Measurements from ENCODE around the gene NPR2.

The NPR2 gene

GRCh38 chr9:35800530-35800929, 9.1 kb downstream of the NPR2 start:
- H3K9me3 ChIP-seq (ENCODE audit: control insufficient read depth, insufficient read depth, low read length), result no peaks in the 10 kb centered on the region
- no peak overlapping the region for H3K27ac ChIP-seq (ENCODE audit: low read depth, low read length)
- peaks cover 14% of the 10 kb centered on the region for H3K36me3 ChIP-seq (ENCODE audit: control insufficient read depth, insufficient read depth, low read length)
- no peaks in the 10 kb centered on the region for H3K4me1 ChIP-seq (ENCODE audit: control insufficient read depth, insufficient read depth, low read length)
- H3K4me3 ChIP-seq (ENCODE audit: low read depth, low read length), result no peak overlapping the region
- H3K9ac ChIP-seq (ENCODE audit: low read depth, low read length), result no peak overlapping the region
- no peaks in the 10 kb centered on the region for H3K27me3 ChIP-seq (ENCODE audit: control insufficient read depth, insufficient read depth, low read length)

GRCh38 chr9:35801328-35802128, 10.1 kb downstream of the NPR2 start:
- H3K4me3 ChIP-seq (ENCODE audit: low read depth, low read length), result no peak overlapping the region
- no peaks in the 10 kb centered on the region for H3K27me3 ChIP-seq (ENCODE audit: control insufficient read depth, insufficient read depth, low read length)
- no peak overlapping the region for H3K9ac ChIP-seq (ENCODE audit: low read depth, low read length)
- H3K36me3 ChIP-seq (ENCODE audit: control insufficient read depth, insufficient read depth, low read length), result peaks cover 24% of the 10 kb centered on the region
- no peak overlapping the region for H3K27ac ChIP-seq (ENCODE audit: low read depth, low read length)
- H3K9me3 ChIP-seq (ENCODE audit: control insufficient read depth, insufficient read depth, low read length), result no peaks in the 10 kb centered on the region
- H3K4me1 ChIP-seq (ENCODE audit: control insufficient read depth, insufficient read depth, low read length), result no peaks in the 10 kb centered on the region

- H3K36me3 ChIP-seq (ENCODE audit: control insufficient read depth, insufficient read depth, low read length), result peaks cover 41% of the 10 kb centered on the region
- H3K4me3 ChIP-seq (ENCODE audit: low read depth, low read length), result no peak overlapping the region
- no peaks in the 10 kb centered on the region for H3K9me3 ChIP-seq (ENCODE audit: control insufficient read depth, insufficient read depth, low read length)
- H3K4me1 ChIP-seq (ENCODE audit: control insufficient read depth, insufficient read depth, low read length), result no peaks in the 10 kb centered on the region
- H3K27me3 ChIP-seq (ENCODE audit: control insufficient read depth, insufficient read depth, low read length), result no peaks in the 10 kb centered on the region
- H3K9ac ChIP-seq (ENCODE audit: low read depth, low read length), result no peak overlapping the region
- no peak overlapping the region for H3K27ac ChIP-seq (ENCODE audit: low read depth, low read length)
Measured at GRCh38 chr9:35806101-35806500, 14.7 kb downstream of the NPR2 start.

GRCh38 chr9:35808433-35808832, 17.0 kb downstream of the NPR2 start:
- H3K27me3 ChIP-seq (ENCODE audit: control insufficient read depth, insufficient read depth, low read length), result no peaks in the 10 kb centered on the region
- H3K4me1 ChIP-seq (ENCODE audit: control insufficient read depth, insufficient read depth, low read length), result no peaks in the 10 kb centered on the region
- no peak overlapping the region for H3K4me3 ChIP-seq (ENCODE audit: low read depth, low read length)
- H3K27ac ChIP-seq (ENCODE audit: low read depth, low read length), result no peak overlapping the region
- no peak overlapping the region for H3K9ac ChIP-seq (ENCODE audit: low read depth, low read length)
- peaks cover 31% of the 10 kb centered on the region for H3K36me3 ChIP-seq (ENCODE audit: control insufficient read depth, insufficient read depth, low read length)
- no peaks in the 10 kb centered on the region for H3K9me3 ChIP-seq (ENCODE audit: control insufficient read depth, insufficient read depth, low read length)

GRCh38 chr9:35810122-35810521, 18.7 kb downstream of the NPR2 start:
- peaks cover 8% of the 10 kb centered on the region for H3K4me1 ChIP-seq (ENCODE audit: control insufficient read depth, insufficient read depth, low read length)

GRCh38 chr9:35811381-35812024, 20.1 kb downstream of the NPR2 start:
- Histone ChIP-seq H3K4me1 (ENCODE audit: control insufficient read depth, insufficient read depth, low read length) (peaks cover 8% of the 10 kb centered on the region), H3K9ac (ENCODE audit: low read depth, low read length) (no peak overlapping the region), H3K27ac (ENCODE audit: low read depth, low read length) (no peak overlapping the region)

More at GRCh38 chr9:35810122-35810521, 18.7 kb downstream of the NPR2 start:
- H3K36me3 ChIP-seq (ENCODE audit: control insufficient read depth, insufficient read depth, low read length), result peaks cover 31% of the 10 kb centered on the region
- no peaks in the 10 kb centered on the region for H3K27me3 ChIP-seq (ENCODE audit: control insufficient read depth, insufficient read depth, low read length)
- no peaks in the 10 kb centered on the region for H3K9me3 ChIP-seq (ENCODE audit: control insufficient read depth, insufficient read depth, low read length)
- no peak overlapping the region for H3K4me3 ChIP-seq (ENCODE audit: low read depth, low read length)
- no peak overlapping the region for H3K9ac ChIP-seq (ENCODE audit: low read depth, low read length)
- H3K27ac ChIP-seq (ENCODE audit: low read depth, low read length), result no peak overlapping the region

GRCh38 chr9:35812025-35812602, 20.7 kb downstream of the NPR2 start, which contains the start of gene SPAG8:
Gene SPAG8 (minus strand): TSS chr9:35812262. CDS start chr9:35812147, 115 bp downstream.
- no peak within 1 kb of the TSS for H3K27ac ChIP-seq (ENCODE audit: low read depth, low read length)
- no peaks in the 10 kb centered on the region for H3K9me3 ChIP-seq (ENCODE audit: control insufficient read depth, insufficient read depth, low read length)
- no peak within 1 kb of the TSS for H3K9ac ChIP-seq (ENCODE audit: low read depth, low read length)
- peaks cover 14% of the 10 kb centered on the region; the same call in 1 of the 2 replicates for H3K36me3 ChIP-seq (ENCODE audit: control insufficient read depth, insufficient read depth, low read length)
- H3K27me3 ChIP-seq (ENCODE audit: control insufficient read depth, insufficient read depth, low read length), result no peaks in the 10 kb centered on the region
- peak within 1 kb of the TSS; percentile 60 for H3K4me3 ChIP-seq (ENCODE audit: low read depth, low read length)
- peaks cover 8% of the 10 kb centered on the region for H3K4me1 ChIP-seq (ENCODE audit: control insufficient read depth, insufficient read depth, low read length)

More at GRCh38 chr9:35811381-35812024, 20.1 kb downstream of the NPR2 start:
- H3K36me3 ChIP-seq (ENCODE audit: control insufficient read depth, insufficient read depth, low read length), result peaks cover 17% of the 10 kb centered on the region; the same call in 1 of the 2 replicates
- H3K9me3 ChIP-seq (ENCODE audit: control insufficient read depth, insufficient read depth, low read length), result no peaks in the 10 kb centered on the region
- peak overlapping the region; percentile 60 for H3K4me3 ChIP-seq (ENCODE audit: low read depth, low read length)
- no peaks in the 10 kb centered on the region for H3K27me3 ChIP-seq (ENCODE audit: control insufficient read depth, insufficient read depth, low read length)

- Histone ChIP-seq H3K4me3 (ENCODE audit: low read depth, low read length) (peak overlapping the region; percentile 78), H3K36me3 (ENCODE audit: control insufficient read depth, insufficient read depth, low read length) (peaks cover 7% of the 10 kb centered on the region; the same call in 1 of the 2 replicates), H3K27me3 (ENCODE audit: control insufficient read depth, insufficient read depth, low read length) (no peaks in the 10 kb centered on the region), H3K4me1 (ENCODE audit: control insufficient read depth, insufficient read depth, low read length) (peaks cover 8% of the 10 kb centered on the region), H3K9ac (ENCODE audit: low read depth, low read length) (no peak overlapping the region), H3K9me3 (ENCODE audit: control insufficient read depth, insufficient read depth, low read length) (no peaks in the 10 kb centered on the region), H3K27ac (ENCODE audit: low read depth, low read length) (peak overlapping the region; percentile 93)
Measured at GRCh38 chr9:35813434-35814105, 22.2 kb downstream of the NPR2 start.

GRCh38 chr9:35814106-35814840, 22.9 kb downstream of the NPR2 start:
- peak overlapping the region; percentile 93 for H3K27ac ChIP-seq (ENCODE audit: low read depth, low read length)
- peak overlapping the region; percentile 78 for H3K4me3 ChIP-seq (ENCODE audit: low read depth, low read length)
- peaks cover 1% of the 10 kb centered on the region; the same call in 1 of the 2 replicates for H3K36me3 ChIP-seq (ENCODE audit: control insufficient read depth, insufficient read depth, low read length)
- H3K9ac ChIP-seq (ENCODE audit: low read depth, low read length), result peak overlapping the region; percentile 74
- H3K4me1 ChIP-seq (ENCODE audit: control insufficient read depth, insufficient read depth, low read length), result peaks cover 8% of the 10 kb centered on the region
- H3K9me3 ChIP-seq (ENCODE audit: control insufficient read depth, insufficient read depth, low read length), result no peaks in the 10 kb centered on the region
- H3K27me3 ChIP-seq (ENCODE audit: control insufficient read depth, insufficient read depth, low read length), result no peaks in the 10 kb centered on the region

GRCh38 chr9:35814841-35815543, 23.6 kb downstream of the NPR2 start, which contains the start of gene HINT2:
Gene HINT2 (minus strand): TSS chr9:35815042. CDS start chr9:35814979, 63 bp downstream.
- no peaks in the 10 kb centered on the region for H3K27me3 ChIP-seq (ENCODE audit: control insufficient read depth, insufficient read depth, low read length)
- peak within 1 kb of the TSS; percentile 93 for H3K27ac ChIP-seq (ENCODE audit: low read depth, low read length)

More at GRCh38 chr9:35814841-35815543, 23.6 kb downstream of the NPR2 start, which contains the start of gene HINT2:
- no peaks in the 10 kb centered on the region for H3K36me3 ChIP-seq (ENCODE audit: control insufficient read depth, insufficient read depth, low read length)
- H3K4me1 ChIP-seq (ENCODE audit: control insufficient read depth, insufficient read depth, low read length), result peaks cover 8% of the 10 kb centered on the region
- peak within 1 kb of the TSS; percentile 78 for H3K4me3 ChIP-seq (ENCODE audit: low read depth, low read length)
- no peaks in the 10 kb centered on the region for H3K9me3 ChIP-seq (ENCODE audit: control insufficient read depth, insufficient read depth, low read length)
- H3K9ac ChIP-seq (ENCODE audit: low read depth, low read length), result peak within 1 kb of the TSS; percentile 74

Measured in HUES48 (cell line).